HCT116 (cell line): ENCODE measurements around the gene TMEM178A. TPM values are rescaled to one million over a fixed set of nuclear protein-coding genes. Genes with fewer than 3 reads are reported as not detected.

Experiments
- ATAC-seq: fragments of 200-7000 bp; cut with Tn5 transposase; 2 replicates; pipeline ENCODE4 v1.9.1; 2020; ENCODE audit warnings: mild to moderate bottlenecking, moderate library complexity
- BruUV-seq: library from RNA; stranded (reverse); fragments of 400-500 nt; replicated peaks from 2 replicates; lab custom pipeline; 2021; lab: Mats Ljungman, UMichigan
- CTCF ChIA-PET: fragments of 300-600 bp; sonication (Branson Sonifier 250); formaldehyde crosslinking; loops from one replicate; lab custom pipeline; 2021; ENCODE audit warnings: antibody characterized with exemption; lab: Charles Lee
- POLR2A ChIA-PET: fragments of 300-600, 350-600 bp; sonication (Branson Sonifier 250); formaldehyde crosslinking; loops from one replicate; lab custom pipeline; 2021; ENCODE audit warnings: antibody characterized with exemption; lab: Charles Lee
- RAD21 ChIA-PET, 2 experiments: fragments of 300-600 bp; sonication (Branson Sonifier 250); formaldehyde crosslinking; loops; one replicate each; lab custom pipeline; 2023; ENCODE audit warnings: low total read pairs in 2 of 2; ENCODE audit not compliant: uncharacterized antibody in 2 of 2, unreplicated experiment in 2 of 2, low non-redundant PET in 1 of 2; lab: Charles Lee
- DNase-seq: peaks from one replicate; pipeline ENCODE4 v3.0.0-alpha.2; 2010; ENCODE audit warnings: low read depth, low spot score
- H2AFZ ChIP-seq: fragments of 200-600 bp; shearing (Covaris generic), sonication (generic); 2 replicates; pipeline ENCODE4 v1.6.1; 2017; ENCODE audit warnings: low read depth, mixed run types, mixed read lengths, antibody characterized with exemption, low read length; ENCODE audit not compliant: poor library complexity, severe bottlenecking
- H3K27ac ChIP-seq: 2 replicates; pipeline ENCODE4 v1.5.1; 2012; ENCODE audit warnings: low read depth, low read length
- H3K27me3 ChIP-seq: fragments of 200-600 bp; sonication (generic); 2 replicates; pipeline ENCODE4 v1.6.1; 2016; ENCODE audit warnings: mixed run types, low read length, mixed read lengths; ENCODE audit not compliant: insufficient read depth
- H3K36me3 ChIP-seq, 2 experiments: fragments of 200-500 bp in 1 of 2; fragments of 200-600 bp in 1 of 2; sonication (Bioruptor generic) in 1 of 2; sonication (generic) in 1 of 2; 2 replicates each; pipeline versions ENCODE4 v1.5.1 to v1.6.1; 2014 to 2016; ENCODE audit warnings: low read length in 2 of 2, inconsistent platforms in 1 of 2, mixed read lengths in 1 of 2, mixed run types in 1 of 2; ENCODE audit not compliant: insufficient read depth in 2 of 2, control insufficient read depth in 1 of 2
- H3K4me1 ChIP-seq, 2 experiments: fragments of 200-600 bp in 1 of 2; sonication (generic) in 1 of 2; 2 replicates each; pipeline versions ENCODE4 v1.5.1 to v1.6.1; 2012 to 2017; ENCODE audit warnings: low read length in 2 of 2, inconsistent platforms in 1 of 2, mild to moderate bottlenecking in 1 of 2, mixed read lengths in 1 of 2, mixed run types in 1 of 2, moderate library complexity in 1 of 2; ENCODE audit not compliant: insufficient read depth in 2 of 2, control insufficient read depth in 1 of 2
- H3K4me2 ChIP-seq: fragments of 200-600 bp; sonication (generic); 2 replicates; pipeline ENCODE4 v1.6.1; 2017; ENCODE audit warnings: mixed run types, low read length, mixed read lengths
- H3K4me3 ChIP-seq, 2 experiments: fragments of 200-600 bp in 1 of 2; sonication (generic) in 1 of 2; replicated peaks in 1 of 2; 2 replicates each; pipeline ENCODE4 v1.5.1; 2011 to 2016; ENCODE audit warnings: low read length in 2 of 2, control low read depth in 1 of 2, low read depth in 1 of 2, mild to moderate bottlenecking in 1 of 2, mixed read lengths in 1 of 2, mixed run types in 1 of 2
- H3K79me2 ChIP-seq: fragments of 200-600 bp; sonication (generic); 2 replicates; pipeline ENCODE4 v1.6.1; 2017; ENCODE audit warnings: mild to moderate bottlenecking, mixed run types, low read length, moderate library complexity, mixed read lengths; ENCODE audit not compliant: insufficient read depth
- H3K9ac ChIP-seq: fragments of 200-600 bp; sonication (generic); 2 replicates; pipeline ENCODE4 v1.6.1; 2016; ENCODE audit warnings: low read length, mixed read lengths
- H3K9me2 ChIP-seq: fragments of 200-600 bp; sonication (generic), shearing (Covaris generic); 2 replicates; pipeline ENCODE4 v1.6.1; 2017; ENCODE audit warnings: mixed run types, mild to moderate bottlenecking, moderate library complexity; ENCODE audit not compliant: insufficient read depth
- H3K9me3 ChIP-seq, 2 experiments: fragments of 200-500 bp in 1 of 2; fragments of 200-600 bp in 1 of 2; sonication (Bioruptor generic) in 1 of 2; sonication (generic) in 1 of 2; 2 replicates each; pipeline ENCODE4 v1.6.1; 2014 to 2017; ENCODE audit warnings: low read length in 2 of 2, mixed read lengths in 2 of 2, inconsistent platforms in 1 of 2, low read depth in 1 of 2, mild to moderate bottlenecking in 1 of 2, mixed run types in 1 of 2, moderate library complexity in 1 of 2; ENCODE audit not compliant: control insufficient read depth in 1 of 2, insufficient read depth in 1 of 2
- H4K20me1 ChIP-seq: fragments of 200-600 bp; sonication (generic), shearing (Covaris generic); 2 replicates; pipeline ENCODE4 v1.6.1; 2017; ENCODE audit warnings: mixed run types, mild to moderate bottlenecking, moderate library complexity; ENCODE audit not compliant: insufficient read depth
- CBX3 ChIP-seq: IDR thresholded peaks from 2 replicates; pipeline ENCODE4 v1.6.1; 2012; ENCODE audit warnings: low read depth
- CEBPB ChIP-seq: IDR thresholded peaks from 2 replicates; pipeline ENCODE4 v1.6.1; 2012; ENCODE audit warnings: low read depth
- EGR1 ChIP-seq: IDR thresholded peaks from 2 replicates; pipeline ENCODE4 v1.6.1; 2012; ENCODE audit warnings: low read depth
- EZH2 ChIP-seq: fragments of 200-600 bp; sonication (generic); IDR thresholded peaks from 2 replicates; pipeline ENCODE4 v1.6.1; 2017; ENCODE audit warnings: antibody characterized with exemption, mixed run types
- EZH2phosphoT487 ChIP-seq: fragments of 200-600 bp; IDR thresholded peaks from 2 replicates; pipeline ENCODE4 v1.6.1; 2018; ENCODE audit warnings: antibody characterized with exemption, borderline replicate concordance
- POLR2A ChIP-seq: IDR thresholded peaks from 2 replicates; pipeline ENCODE4 v1.7.0; 2011; ENCODE audit warnings: borderline replicate concordance; ENCODE audit not compliant: insufficient read depth, insufficient read length; ENCODE audit errors: extremely low read depth
- POLR2AphosphoS5 ChIP-seq: IDR thresholded peaks from 2 replicates; pipeline ENCODE4 v1.6.1; 2011; ENCODE audit warnings: mild to moderate bottlenecking, low read depth, low read length, moderate library complexity
- YY1 ChIP-seq: IDR thresholded peaks from 2 replicates; pipeline ENCODE4 v1.6.1; 2011; ENCODE audit warnings: low read length, low read depth, moderate library complexity, mild to moderate bottlenecking; ENCODE audit not compliant: insufficient replicate concordance; ENCODE audit errors: extremely low read depth
- ZFX ChIP-seq: fragments of 450-650 bp; IDR thresholded peaks from 2 replicates; pipeline ENCODE4 v1.6.1; 2017
- ZNF274 ChIP-seq: fragments of 200-500 bp; sonication (Bioruptor generic); IDR thresholded peaks from 2 replicates; pipeline ENCODE4 v1.6.1; 2014; ENCODE audit warnings: mild to moderate bottlenecking, low read depth, low read length, inconsistent platforms
- intact Hi-C: fragments of 100-400 bp; cut with micrococcal nuclease; formaldehyde crosslinking; loops from 2 replicates; pipeline ENCODE4 v1.10.0; 2022
- total RNA-seq: library from RNA; stranded (reverse); gene quantifications from one replicate; pipeline ENCODE4 v1.2.1, GENCODE V29; 2021; ENCODE audit not compliant: unreplicated experiment
- TF ChIP-seq, protein P1 (sequence below): IDR thresholded peaks from 2 replicates; pipeline ENCODE4 v1.6.1; 2011; ENCODE audit warnings: mild to moderate bottlenecking, low read length, moderate library complexity; ENCODE audit not compliant: insufficient replicate concordance; ENCODE audit errors: extremely low read depth
- TF ChIP-seq, protein P2 (sequence below), 3 experiments: fragments of 200-600 bp in 1 of 3; sonication (generic) in 1 of 3; IDR thresholded peaks in 2 of 3; conservative IDR thresholded peaks in 1 of 3; 2 replicates each; pipeline ENCODE4 v1.5.1; 2012 to 2017; ENCODE audit warnings: low read depth in 2 of 3, low read length in 2 of 3, antibody characterized with exemption in 1 of 3, borderline replicate concordance in 1 of 3, control low read depth in 1 of 3, mild to moderate bottlenecking in 1 of 3, mixed read lengths in 1 of 3, mixed run types in 1 of 3, moderate library complexity in 1 of 3; ENCODE audit not compliant: insufficient read depth in 1 of 3
- TF ChIP-seq, protein P3 (sequence below): IDR thresholded peaks from 2 replicates; pipeline ENCODE4 v1.6.1; 2012

The TMEM178A gene
- total RNA-seq, 1 experiment from 2014 or later = 1.3 TPM

DNA sequence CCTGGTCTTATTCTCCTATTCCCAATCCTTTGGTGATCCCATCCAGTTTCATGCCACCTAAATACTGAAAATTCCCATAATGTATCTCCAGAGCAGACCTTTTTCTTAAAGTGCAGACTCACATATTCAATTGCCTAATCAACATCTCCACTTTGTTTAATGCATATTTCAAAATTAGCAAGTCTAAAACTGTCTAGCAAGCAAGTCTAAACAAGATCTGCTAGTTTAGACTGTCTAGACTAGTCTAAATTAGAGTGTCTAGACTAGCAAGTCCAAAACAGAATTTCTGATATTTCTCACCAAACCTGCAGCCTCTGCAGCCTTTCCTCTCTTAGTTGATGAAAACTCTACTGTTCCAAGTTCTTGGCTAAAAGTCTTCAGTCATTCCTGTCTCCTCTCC, 68.7 kb downstream of the TMEM178A start:
- Histone ChIP-seq H3K9me2 (no peaks in the 10 kb centered on the region), H4K20me1 (peaks cover 8% of the 10 kb centered on the region; the same call in 1 of the 2 replicates), H3K27me3 (no peaks in the 10 kb centered on the region), H3K4me3 (no peak overlapping the region), H3K9me3 (no peaks in the 10 kb centered on the region), H3K4me1 (no peaks in the 10 kb centered on the region), H3K79me2 (peaks cover 28% of the 10 kb centered on the region; the same call in 1 of the 2 replicates), H3K4me2 (no peak overlapping the region)
- ChIA-PET POLR2A (no interaction called here), CTCF (no interaction called here)
- TF ChIP-seq, protein P1, sequence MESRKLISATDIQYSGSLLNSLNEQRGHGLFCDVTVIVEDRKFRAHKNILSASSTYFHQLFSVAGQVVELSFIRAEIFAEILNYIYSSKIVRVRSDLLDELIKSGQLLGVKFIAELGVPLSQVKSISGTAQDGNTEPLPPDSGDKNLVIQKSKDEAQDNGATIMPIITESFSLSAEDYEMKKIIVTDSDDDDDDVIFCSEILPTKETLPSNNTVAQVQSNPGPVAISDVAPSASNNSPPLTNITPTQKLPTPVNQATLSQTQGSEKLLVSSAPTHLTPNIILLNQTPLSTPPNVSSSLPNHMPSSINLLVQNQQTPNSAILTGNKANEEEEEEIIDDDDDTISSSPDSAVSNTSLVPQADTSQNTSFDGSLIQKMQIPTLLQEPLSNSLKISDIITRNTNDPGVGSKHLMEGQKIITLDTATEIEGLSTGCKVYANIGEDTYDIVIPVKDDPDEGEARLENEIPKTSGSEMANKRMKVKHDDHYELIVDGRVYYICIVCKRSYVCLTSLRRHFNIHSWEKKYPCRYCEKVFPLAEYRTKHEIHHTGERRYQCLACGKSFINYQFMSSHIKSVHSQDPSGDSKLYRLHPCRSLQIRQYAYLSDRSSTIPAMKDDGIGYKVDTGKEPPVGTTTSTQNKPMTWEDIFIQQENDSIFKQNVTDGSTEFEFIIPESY = no peak
- TF ChIP-seq EZH2 (no peak), ZNF274 (no peak), CEBPB (no peak), POLR2AphosphoS5 (no peak)
- TF ChIP-seq, all 23 proteins: peak for 0
- Histone ChIP-seq H2AFZ (no peak overlapping the region), H3K27ac (no peak overlapping the region), H3K9ac (no peak overlapping the region), H3K36me3 (peaks cover 16 to 32% of the 10 kb centered on the region in 2 experiments; a peak in 3 of 4 replicates)
- RAD21 ChIA-PET = no interaction called here
- DNase-seq (no peak), ATAC-seq (no peak)
- BruUV-seq = no TSS peak
- intact Hi-C loops = loop anchor here (5.0 kb wide), 1 partner anchor 502 kb away; no protein-coding TSS in a partner anchor

DNA sequence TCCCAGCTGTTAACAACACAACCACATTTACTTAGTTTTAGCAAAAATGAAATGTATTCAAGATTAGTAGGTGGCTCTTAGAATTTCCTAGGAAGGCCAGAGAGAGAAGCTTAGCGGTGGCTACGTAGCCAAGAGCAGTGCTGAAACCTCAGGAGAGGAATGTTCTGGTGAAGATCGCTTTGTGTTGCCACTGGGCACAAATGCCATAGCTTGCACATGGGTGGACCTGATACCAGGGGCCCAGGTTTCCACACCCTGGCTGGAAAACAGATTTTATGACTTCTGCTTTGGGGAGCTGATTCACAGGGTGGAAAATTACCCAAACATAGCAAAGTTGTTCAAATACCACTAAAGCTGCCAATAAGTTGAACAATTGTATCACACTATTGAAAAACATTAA, 69.9 kb downstream of the TMEM178A start:
- POLR2A ChIA-PET = no interaction called here
- Histone ChIP-seq H3K9ac (no peak overlapping the region), H4K20me1 (peaks cover 8% of the 10 kb centered on the region; the same call in 1 of the 2 replicates), H3K4me2 (no peak overlapping the region), H3K9me3 (no peaks in the 10 kb centered on the region), H3K36me3 (peaks cover 18 to 33% of the 10 kb centered on the region in 2 experiments; a peak in 3 of 4 replicates), H3K9me2 (no peaks in the 10 kb centered on the region), H3K4me3 (no peak overlapping the region), H3K4me1 (no peaks in the 10 kb centered on the region), H3K27me3 (no peaks in the 10 kb centered on the region), H3K27ac (no peak overlapping the region), H3K79me2 (peaks cover 31% of the 10 kb centered on the region), H2AFZ (no peak overlapping the region)
- no peak for DNase-seq
- CTCF ChIA-PET = no interaction called here
- no peak for ATAC-seq
- RAD21 ChIA-PET = no interaction called here
- no peak for TF ChIP-seq POLR2A
- TF ChIP-seq, protein P2, sequence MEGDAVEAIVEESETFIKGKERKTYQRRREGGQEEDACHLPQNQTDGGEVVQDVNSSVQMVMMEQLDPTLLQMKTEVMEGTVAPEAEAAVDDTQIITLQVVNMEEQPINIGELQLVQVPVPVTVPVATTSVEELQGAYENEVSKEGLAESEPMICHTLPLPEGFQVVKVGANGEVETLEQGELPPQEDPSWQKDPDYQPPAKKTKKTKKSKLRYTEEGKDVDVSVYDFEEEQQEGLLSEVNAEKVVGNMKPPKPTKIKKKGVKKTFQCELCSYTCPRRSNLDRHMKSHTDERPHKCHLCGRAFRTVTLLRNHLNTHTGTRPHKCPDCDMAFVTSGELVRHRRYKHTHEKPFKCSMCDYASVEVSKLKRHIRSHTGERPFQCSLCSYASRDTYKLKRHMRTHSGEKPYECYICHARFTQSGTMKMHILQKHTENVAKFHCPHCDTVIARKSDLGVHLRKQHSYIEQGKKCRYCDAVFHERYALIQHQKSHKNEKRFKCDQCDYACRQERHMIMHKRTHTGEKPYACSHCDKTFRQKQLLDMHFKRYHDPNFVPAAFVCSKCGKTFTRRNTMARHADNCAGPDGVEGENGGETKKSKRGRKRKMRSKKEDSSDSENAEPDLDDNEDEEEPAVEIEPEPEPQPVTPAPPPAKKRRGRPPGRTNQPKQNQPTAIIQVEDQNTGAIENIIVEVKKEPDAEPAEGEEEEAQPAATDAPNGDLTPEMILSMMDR (IDR thresholded peaks at IDR 0.05 in 2 of 3, conservative IDR thresholded peaks at IDR 0.05 in 1 of 3; ENCODE audit: borderline replicate concordance in 1 of 3, insufficient read depth in 1 of 3, low read depth in 2 of 3, low read length in 2 of 3) = no peak
- no peak for TF ChIP-seq ZFX
- TF ChIP-seq YY1 = no peak
- no peak for TF ChIP-seq CBX3
- TF ChIP-seq EZH2 = no peak
- TF ChIP-seq, protein P3, sequence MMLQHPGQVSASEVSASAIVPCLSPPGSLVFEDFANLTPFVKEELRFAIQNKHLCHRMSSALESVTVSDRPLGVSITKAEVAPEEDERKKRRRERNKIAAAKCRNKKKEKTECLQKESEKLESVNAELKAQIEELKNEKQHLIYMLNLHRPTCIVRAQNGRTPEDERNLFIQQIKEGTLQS = no peak
- no peak for TF ChIP-seq EGR1
- no peak for TF ChIP-seq EZH2phosphoT487
- intact Hi-C loops = no loop called here
- no TSS peak for BruUV-seq
